Esophagus muscularis mucosa (tissue), 4 donors: Measurements from ENCODE around the gene ZNF503. TPM values are rescaled to one million over a fixed set of nuclear protein-coding genes. Genes with fewer than 3 reads are reported as not detected.

Source experiments
- DNase-seq: peaks from one replicate; pipeline ENCODE4 v3.0.0-alpha.2; 2017; ENCODE audit errors: extremely low spot score
- H3K27ac ChIP-seq, 4 donors: fragments of 200-600 bp; sonication (generic); replicated peaks in 1 of 4; 1 replicate in 3 of 4; 2 replicates in 1 of 4; pipeline ENCODE4 v1.5.1; 2016 to 2019; ENCODE audit warnings: mild to moderate bottlenecking in 1 of 4
- H3K27me3 ChIP-seq, 4 donors: fragments of 200-600 bp; sonication (generic); one replicate each; pipeline versions ENCODE4 v1.5.1 to v1.6.0; 2016 to 2019
- H3K36me3 ChIP-seq, 4 donors: fragments of 200-600 bp; sonication (generic); one replicate each; pipeline ENCODE4 v1.5.1; 2016 to 2019
- H3K4me1 ChIP-seq, 4 donors: fragments of 200-600 bp; sonication (generic); one replicate each; pipeline ENCODE4 v1.5.1; 2016 to 2019
- H3K4me3 ChIP-seq, 4 donors: fragments of 200-600 bp; sonication (generic); 1 replicate in 2 of 4; 2 replicates in 2 of 4; pipeline ENCODE4 v1.5.1; 2016 to 2019; ENCODE audit warnings: mild to moderate bottlenecking in 4 of 4, moderate library complexity in 1 of 4
- H3K9me3 ChIP-seq, 4 donors: fragments of 200-600 bp; sonication (generic); 1 replicate in 3 of 4; 2 replicates in 1 of 4; pipeline ENCODE4 v1.5.1; 2016 to 2019
- CTCF ChIP-seq, 3 experiments: fragments of 200-600 bp in 2 of 3; fragments of 450-650 bp in 1 of 3; sonication (generic) in 2 of 3; IDR thresholded peaks; one replicate each; pipeline ENCODE4 v1.5.1; 2017 to 2019; ENCODE audit warnings: antibody characterized with exemption in 3 of 3, mild to moderate bottlenecking in 2 of 3, moderate library complexity in 1 of 3
- EP300 ChIP-seq: sonication (generic); formaldehyde crosslinking; IDR thresholded peaks from one replicate; pipeline ENCODE4 v1.6.1; 2017; ENCODE audit warnings: antibody characterized with exemption
- POLR2A ChIP-seq: fragments of 450-650 bp; IDR thresholded peaks from one replicate; pipeline ENCODE4 v1.6.1; 2017; ENCODE audit warnings: antibody characterized with exemption, moderate library complexity, mild to moderate bottlenecking, low read depth
- POLR2AphosphoS5 ChIP-seq, 2 donors: sonication (generic); formaldehyde crosslinking; IDR thresholded peaks; one replicate each; pipeline ENCODE4 v1.6.1; 2017; ENCODE audit warnings: antibody characterized with exemption in 2 of 2
- WGBS: methylation state at CpG from one replicate; pipeline ENCODE4 v1.1.5; 2018; 5-methylcytosine and 5-hydroxymethylcytosine counted together
- intact Hi-C: fragments of 100-400 bp; cut with DNase I; formaldehyde crosslinking; loops from one replicate; pipeline ENCODE4 v1.15.1; 2023
- total RNA-seq, 4 donors: library from RNA; depleted of rRNA; stranded (reverse); fragments of >200 nt; gene quantifications; one replicate each; pipeline versions ENCODE4 v1.1.0 to v1.2.1, GENCODE V29; 2016

The ZNF503 gene
- total RNA-seq, 4 donors from 2014 or later: 21.2 to 101 (median 65.1) TPM

DNA sequence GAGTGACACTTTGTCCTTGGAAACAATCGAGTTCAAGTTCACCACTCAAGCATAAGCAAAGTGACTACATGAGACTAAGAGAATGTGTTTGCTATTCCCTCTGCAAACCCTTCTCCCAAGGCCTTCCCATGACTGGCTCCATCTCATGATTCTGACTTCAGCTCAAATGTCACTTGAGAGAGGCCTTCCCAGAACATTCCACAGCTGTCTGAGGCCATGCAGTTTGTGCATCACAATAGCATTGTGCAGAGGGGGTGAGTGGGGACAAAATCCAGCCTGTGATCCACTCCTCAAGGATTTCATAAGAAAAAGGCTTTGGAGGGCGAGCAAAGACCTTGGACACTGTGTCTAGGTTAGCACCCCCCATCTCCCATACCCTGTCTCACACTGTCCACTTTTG, 23.0 kb upstream of the ZNF503 start:
- Histone ChIP-seq H3K9me3 (no peaks in the 10 kb centered on the region), H3K27ac (no peak overlapping the region), H3K36me3 (no peaks in the 10 kb centered on the region), H3K27me3 (no peaks in the 10 kb centered on the region), H3K4me1 (peaks cover 18 to 24% (median 22%) of the 10 kb centered on the region in 4 donors), H3K4me3 (no peak overlapping the region)
- no peak for TF ChIP-seq POLR2A
- TF ChIP-seq POLR2AphosphoS5 (IDR thresholded peaks at IDR 0.05): no peak
- TF ChIP-seq EP300: no peak
- TF ChIP-seq CTCF (IDR thresholded peaks at IDR 0.05): no peak
- no peak for DNase-seq
- WGBS: 93% methylated on average over 2 of the region's 2 CpGs
- intact Hi-C loops: no loop called here

DNA sequence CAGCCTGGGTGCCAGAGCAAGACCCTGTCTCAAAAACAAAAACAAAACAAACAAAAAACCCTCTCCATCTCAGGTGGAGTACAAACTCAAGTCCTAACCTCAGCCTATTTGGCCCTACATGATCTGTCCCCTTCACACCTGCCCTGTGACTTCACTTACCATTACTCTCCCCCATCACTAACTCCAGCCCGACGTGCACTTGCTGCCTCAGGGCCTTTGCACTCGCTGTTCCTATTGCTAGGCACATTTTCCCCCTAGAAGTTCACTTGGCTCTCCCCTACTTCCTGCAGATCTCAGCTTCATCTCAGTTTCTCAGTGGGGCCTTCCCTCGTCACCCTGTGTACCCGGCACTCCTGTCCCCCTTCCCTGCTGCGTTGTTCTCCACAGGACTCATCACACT, 21.3 kb upstream of the ZNF503 start:
- peaks cover 4 to 9% (median 7%) of the 10 kb centered on the region in 4 donors for H3K4me1 ChIP-seq
- H3K4me3 ChIP-seq: no peak overlapping the region
- H3K27me3 ChIP-seq: no peaks in the 10 kb centered on the region
- intact Hi-C loops: no loop called here
- H3K36me3 ChIP-seq: no peaks in the 10 kb centered on the region
- no peak overlapping the region for H3K27ac ChIP-seq
- H3K9me3 ChIP-seq: no peaks in the 10 kb centered on the region
- DNase-seq: no peak
- WGBS: 98% methylated on average over 6 of the region's 6 CpGs
- no peak for TF ChIP-seq POLR2AphosphoS5 (IDR thresholded peaks at IDR 0.05)
- no peak for TF ChIP-seq CTCF (IDR thresholded peaks at IDR 0.05)
- no peak for TF ChIP-seq POLR2A
- no peak for TF ChIP-seq EP300

GRCh38 chr10:75418712-75419111, 17.1 kb upstream of the ZNF503 start:
- intact Hi-C loops: no loop called here

DNA sequence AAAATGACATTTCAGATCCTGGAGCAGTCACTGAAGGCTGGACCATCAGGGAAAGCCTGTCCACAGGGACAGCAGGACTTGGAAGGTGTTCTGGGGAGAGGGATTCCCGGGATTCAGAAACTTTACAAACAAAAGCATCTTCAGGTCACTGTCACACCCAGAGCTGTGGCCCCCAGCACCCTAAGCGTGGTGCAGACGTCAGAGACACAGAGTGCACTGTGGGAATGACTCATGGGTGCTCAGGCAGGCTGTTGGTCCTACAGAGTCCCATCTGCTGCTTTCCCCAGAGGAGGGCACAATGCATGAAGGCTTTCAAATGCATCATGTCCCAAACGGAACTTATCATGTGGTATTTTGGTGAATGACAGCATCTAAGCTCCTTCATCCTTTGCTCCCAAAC, 16.7 kb upstream of the ZNF503 start:
- no peak overlapping the region for H3K4me3 ChIP-seq
- intact Hi-C loops: no loop called here
- H3K36me3 ChIP-seq: no peaks in the 10 kb centered on the region
- DNase-seq: no peak
- no peak for TF ChIP-seq POLR2A
- no peak for TF ChIP-seq CTCF (IDR thresholded peaks at IDR 0.05)
- no peak for TF ChIP-seq POLR2AphosphoS5 (IDR thresholded peaks at IDR 0.05)
- TF ChIP-seq EP300: no peak
- no peaks in the 10 kb centered on the region for H3K9me3 ChIP-seq
- H3K4me1 ChIP-seq: no peaks in the 10 kb centered on the region
- H3K27me3 ChIP-seq: no peaks in the 10 kb centered on the region
- 90% methylated on average over 3 of the region's 4 CpGs for WGBS
- H3K27ac ChIP-seq: no peak overlapping the region

More at GRCh38 chr10:75418712-75419111, 17.1 kb upstream of the ZNF503 start:
- Histone ChIP-seq H3K27ac (no peak overlapping the region), H3K4me3 (no peak overlapping the region), H3K4me1 (no peaks in the 10 kb centered on the region), H3K27me3 (no peaks in the 10 kb centered on the region), H3K36me3 (no peaks in the 10 kb centered on the region), H3K9me3 (no peaks in the 10 kb centered on the region)
- TF ChIP-seq POLR2AphosphoS5 (IDR thresholded peaks at IDR 0.05): no peak
- no peak for TF ChIP-seq EP300
- no peak for TF ChIP-seq POLR2A
- TF ChIP-seq CTCF (IDR thresholded peaks at IDR 0.05): no peak
- DNase-seq: no peak
- 93% methylated on average over 8 of the region's 8 CpGs for WGBS

GRCh38 chr10:75417522-75417927, 16.0 kb upstream of the ZNF503 start:
- Histone ChIP-seq H3K27me3 (no peaks in the 10 kb centered on the region), H3K4me3 (no peak overlapping the region), H3K27ac (no peak overlapping the region), H3K36me3 (no peaks in the 10 kb centered on the region), H3K9me3 (no peaks in the 10 kb centered on the region), H3K4me1 (no peaks in the 10 kb centered on the region)
- no peak for TF ChIP-seq EP300
- no peak for TF ChIP-seq CTCF (IDR thresholded peaks at IDR 0.05)
- no peak for TF ChIP-seq POLR2A
- TF ChIP-seq POLR2AphosphoS5 (IDR thresholded peaks at IDR 0.05): no peak
- DNase-seq: no peak
- WGBS: 75% methylated on average over 2 of the region's 5 CpGs
- intact Hi-C loops: no loop called here
